SKM-1 treated with dmso at 0.1 percent for 144 hours (cell line): ENCODE data around the gene PHC2.

ENCODE experiments used
- DNase-seq: peaks from one replicate; lab custom pipeline; 2025; ENCODE audit not compliant: unreplicated experiment; lab: John Stamatoyannopoulos, UW

Gene PHC2

GRCh38 chr1:33430692-33431593 lies at the start of gene PHC2:
PHC2 (minus strand) TSS chr1:33431095; CDS start chr1:33375539, 55,556 bp downstream.
- peak; percentile 64 for DNase-seq

- no peak for DNase-seq
Observed at GRCh38 chr1:33477451-33477850, 46.6 kb upstream of the PHC2 start.

GRCh38 chr1:33473900-33474299 lies 43.0 kb upstream of the PHC2 start:
- no peak for DNase-seq

GRCh38 chr1:33472269-33472980 lies 41.5 kb upstream of the PHC2 start, which contains the start of gene ZSCAN20:
ZSCAN20 (plus strand) TSS chr1:33472645; CDS start chr1:33479289, 6,644 bp downstream.
- peak; percentile 95 for DNase-seq

- no peak for DNase-seq
Observed at GRCh38 chr1:33471416-33471815, 40.5 kb upstream of the PHC2 start.

- peak; percentile 81 for DNase-seq
Observed at GRCh38 chr1:33470495-33471012, 39.7 kb upstream of the PHC2 start.

- DNase-seq: no peak
Observed at GRCh38 chr1:33469691-33470090, 38.8 kb upstream of the PHC2 start.

- DNase-seq: no peak
Observed at GRCh38 chr1:33468967-33469366, 38.1 kb upstream of the PHC2 start.

GRCh38 chr1:33468531-33468930 lies 37.6 kb upstream of the PHC2 start:
- DNase-seq: no peak

- no peak for DNase-seq
Observed at GRCh38 chr1:33468011-33468410, 37.1 kb upstream of the PHC2 start.

GRCh38 chr1:33466159-33466558 lies 35.3 kb upstream of the PHC2 start:
- DNase-seq: no peak

- DNase-seq: no peak
Observed at GRCh38 chr1:33465316-33465715, 34.4 kb upstream of the PHC2 start.

GRCh38 chr1:33464552-33464951 lies 33.7 kb upstream of the PHC2 start:
- DNase-seq: no peak

- DNase-seq: no peak
Observed at GRCh38 chr1:33462405-33463164, 31.7 kb upstream of the PHC2 start.

GRCh38 chr1:33460947-33461629 lies 30.2 kb upstream of the PHC2 start:
- DNase-seq: peak; percentile 69

GRCh38 chr1:33460144-33460543 lies 29.2 kb upstream of the PHC2 start:
- no peak for DNase-seq

GRCh38 chr1:33459691-33460090 lies 28.8 kb upstream of the PHC2 start:
- no peak for DNase-seq

GRCh38 chr1:33456502-33456886 lies 25.6 kb upstream of the PHC2 start:
- DNase-seq: no peak

- peak; percentile 73 for DNase-seq
Observed at GRCh38 chr1:33455539-33456501, 24.9 kb upstream of the PHC2 start.
